Cardiac muscle cell (in vitro differentiated cells and primary cell): ENCODE data around the gene CST7. TPM values are rescaled to one million over a fixed set of nuclear protein-coding genes. Genes with fewer than 3 reads are reported as not detected.

Source experiments
- DNase-seq, 2 donors: peaks; one replicate each; pipeline versions ENCODE4 v3.0.0 to v3.0.0-alpha.2; 2010 to 2017; ENCODE audit warnings: low read depth in 1 of 2, low spot score in 1 of 2
- H3K27ac ChIP-seq: fragments of 200-600 bp; sonication (generic); 2 replicates; pipeline ENCODE4 v1.5.1; 2016
- H3K27me3 ChIP-seq: fragments of 200-600 bp; sonication (generic); 2 replicates; pipeline ENCODE4 v1.6.0; 2016; ENCODE audit warnings: control low read depth
- H3K36me3 ChIP-seq: fragments of 200-600 bp; sonication (generic); 2 replicates; pipeline ENCODE4 v1.5.1; 2016; ENCODE audit warnings: control low read depth
- H3K4me1 ChIP-seq: fragments of 200-600 bp; sonication (generic); 2 replicates; pipeline ENCODE4 v1.8.1; 2017; ENCODE audit warnings: low read depth, mild to moderate bottlenecking, mixed run types
- H3K4me3 ChIP-seq: fragments of 200-600 bp; sonication (generic); 2 replicates; pipeline ENCODE4 v1.5.1; 2016; ENCODE audit warnings: mild to moderate bottlenecking
- H3K9me3 ChIP-seq: fragments of 200-600 bp; sonication (generic); 2 replicates; pipeline ENCODE4 v1.5.1; 2017; ENCODE audit warnings: low read depth, mild to moderate bottlenecking, control low read depth
- polyA plus RNA-seq: library from polyadenylated mRNA; unstranded; fragments of >200 nt; fragmentation: Nextera tagmentation; extraction: Ambion mirVana; gene quantifications from 2 replicates; pipeline ENCODE4 v1.2.1, GENCODE V29; 2016
- total RNA-seq: library from RNA; depleted of rRNA; stranded (reverse); fragments of >200 nt; gene quantifications from 2 replicates; pipeline ENCODE4 v1.2.3, GENCODE V29; 2016
- TF ChIP-seq, protein P1 (sequence below): IDR thresholded peaks from 2 replicates; pipeline ENCODE4 v1.5.1; 2012; ENCODE audit warnings: low read depth, mild to moderate bottlenecking, low read length

The CST7 gene
- total and polyA plus RNA-seq, 2 experiments from 2014 or later: 0.20 TPM; not detected in 1

DNA sequence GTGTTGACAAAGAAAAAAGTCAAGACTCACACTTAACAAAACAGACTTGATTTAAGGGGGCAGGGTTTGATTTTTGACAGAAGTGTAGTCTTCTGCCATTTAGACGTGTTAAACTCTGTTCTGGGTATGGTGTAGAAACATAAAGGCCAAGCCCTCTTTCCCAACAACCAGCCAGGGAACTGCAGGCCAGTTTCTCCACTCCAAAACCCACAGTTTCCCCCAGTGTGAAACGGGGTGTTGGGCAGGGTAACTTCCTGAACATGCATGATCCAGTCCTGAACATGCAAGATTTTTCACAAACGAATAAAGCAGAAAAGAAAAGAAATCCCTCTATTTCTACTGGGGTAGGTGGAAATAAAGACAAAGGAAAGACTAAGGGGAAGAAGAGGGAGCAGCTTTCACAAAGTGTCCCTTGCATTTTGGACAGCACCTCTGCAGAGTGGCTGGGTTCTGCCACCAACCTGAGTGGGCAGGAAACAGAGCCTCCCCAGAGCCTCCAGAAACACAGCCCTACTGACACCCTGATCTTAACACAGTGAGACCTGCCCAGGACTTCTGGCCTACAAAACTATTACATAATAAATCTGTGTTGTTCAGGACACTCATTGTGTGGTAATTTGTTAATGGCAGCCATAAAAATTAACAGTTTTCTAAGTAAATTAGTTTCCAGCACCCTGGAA is 36.0 kb downstream of the CST7 start:
- TF ChIP-seq, protein P1, sequence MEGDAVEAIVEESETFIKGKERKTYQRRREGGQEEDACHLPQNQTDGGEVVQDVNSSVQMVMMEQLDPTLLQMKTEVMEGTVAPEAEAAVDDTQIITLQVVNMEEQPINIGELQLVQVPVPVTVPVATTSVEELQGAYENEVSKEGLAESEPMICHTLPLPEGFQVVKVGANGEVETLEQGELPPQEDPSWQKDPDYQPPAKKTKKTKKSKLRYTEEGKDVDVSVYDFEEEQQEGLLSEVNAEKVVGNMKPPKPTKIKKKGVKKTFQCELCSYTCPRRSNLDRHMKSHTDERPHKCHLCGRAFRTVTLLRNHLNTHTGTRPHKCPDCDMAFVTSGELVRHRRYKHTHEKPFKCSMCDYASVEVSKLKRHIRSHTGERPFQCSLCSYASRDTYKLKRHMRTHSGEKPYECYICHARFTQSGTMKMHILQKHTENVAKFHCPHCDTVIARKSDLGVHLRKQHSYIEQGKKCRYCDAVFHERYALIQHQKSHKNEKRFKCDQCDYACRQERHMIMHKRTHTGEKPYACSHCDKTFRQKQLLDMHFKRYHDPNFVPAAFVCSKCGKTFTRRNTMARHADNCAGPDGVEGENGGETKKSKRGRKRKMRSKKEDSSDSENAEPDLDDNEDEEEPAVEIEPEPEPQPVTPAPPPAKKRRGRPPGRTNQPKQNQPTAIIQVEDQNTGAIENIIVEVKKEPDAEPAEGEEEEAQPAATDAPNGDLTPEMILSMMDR: no peak
- H3K9me3 ChIP-seq: no peaks in the 10 kb centered on the region
- no peaks in the 10 kb centered on the region for H3K4me1 ChIP-seq
- H3K27me3 ChIP-seq: no peaks in the 10 kb centered on the region
- no peak for DNase-seq
- H3K36me3 ChIP-seq: no peaks in the 10 kb centered on the region
- no peak overlapping the region for H3K4me3 ChIP-seq
- H3K27ac ChIP-seq: no peak overlapping the region

DNA sequence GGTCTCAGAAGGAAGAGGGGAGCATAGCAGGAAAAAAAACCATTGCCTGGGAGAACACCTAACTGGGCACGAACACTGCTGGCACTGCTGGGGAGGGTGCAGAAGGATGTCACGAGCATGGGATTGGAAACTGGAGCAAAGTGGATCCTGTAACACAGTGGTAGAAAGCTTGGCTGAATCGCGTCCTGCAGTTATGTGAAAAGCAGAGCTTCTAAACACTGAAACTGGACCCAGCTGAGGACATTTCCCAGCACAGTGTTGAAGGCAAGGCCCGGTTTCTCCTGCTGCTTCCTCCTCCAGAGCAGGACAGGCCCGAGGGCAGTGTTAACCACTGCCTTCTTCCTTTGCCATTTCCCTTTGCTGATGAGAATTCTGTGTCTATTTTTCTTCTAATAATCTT is 36.7 kb downstream of the CST7 start:
- H3K4me1 ChIP-seq: no peaks in the 10 kb centered on the region
- no peak overlapping the region for H3K4me3 ChIP-seq
- H3K27ac ChIP-seq: no peak overlapping the region
- H3K36me3 ChIP-seq: no peaks in the 10 kb centered on the region
- no peak for DNase-seq
- H3K9me3 ChIP-seq: no peaks in the 10 kb centered on the region
- no peaks in the 10 kb centered on the region for H3K27me3 ChIP-seq
- TF ChIP-seq, protein P1: no peak

DNA sequence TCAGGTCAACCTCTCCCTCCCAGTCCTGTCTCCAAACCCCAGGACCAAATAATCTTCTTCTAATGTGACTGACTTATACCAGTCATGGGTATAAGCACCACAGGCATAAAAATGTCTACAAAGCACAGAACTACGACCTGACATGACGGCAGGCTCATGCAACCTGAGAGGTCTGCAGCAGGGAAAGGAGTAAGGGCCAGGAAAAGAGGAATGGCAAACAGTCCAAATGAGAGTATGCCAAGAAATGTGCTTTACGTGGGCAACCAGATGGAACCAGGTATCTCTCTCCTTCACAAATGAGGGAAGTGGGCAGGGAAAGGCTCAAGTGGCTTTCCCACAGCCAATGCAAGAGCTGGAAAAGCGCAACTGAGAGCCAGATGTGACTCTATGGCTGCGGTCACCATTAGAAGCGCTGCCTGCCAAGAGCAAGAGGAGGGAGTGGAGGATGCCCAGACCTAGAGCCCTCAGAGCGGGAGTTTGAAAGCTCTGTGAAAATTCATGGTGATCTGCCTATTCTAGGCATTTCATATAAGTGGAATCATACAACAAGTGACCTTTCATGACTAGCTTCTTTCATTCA is 37.5 kb downstream of the CST7 start:
- Histone ChIP-seq H3K4me1 (peaks cover under 1% of the 10 kb centered on the region), H3K27me3 (no peaks in the 10 kb centered on the region), H3K4me3 (no peak overlapping the region), H3K9me3 (no peaks in the 10 kb centered on the region), H3K36me3 (no peaks in the 10 kb centered on the region), H3K27ac (no peak overlapping the region)
- DNase-seq: no peak
- TF ChIP-seq, protein P1: no peak

DNA sequence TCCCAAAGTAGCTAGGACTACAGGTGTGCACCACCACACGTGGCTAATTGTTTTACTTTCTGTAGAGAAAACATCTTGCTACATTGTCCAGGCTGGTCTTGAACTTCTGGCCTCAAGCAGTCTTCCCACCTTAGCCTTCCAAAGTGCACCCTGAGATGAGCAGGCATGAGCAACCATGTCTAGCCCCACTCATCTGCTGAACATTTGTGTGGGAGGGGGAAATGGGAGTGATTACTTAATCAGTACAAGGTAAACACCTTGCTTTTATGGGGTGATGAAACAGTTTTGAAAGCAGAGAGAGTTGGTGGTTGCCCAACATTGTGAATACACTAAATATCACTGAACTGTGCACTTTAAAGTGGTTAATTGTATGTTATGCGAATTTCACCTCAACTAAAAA is 38.2 kb downstream of the CST7 start:
- Histone ChIP-seq H3K4me1 (peaks cover 4% of the 10 kb centered on the region), H3K9me3 (no peaks in the 10 kb centered on the region), H3K4me3 (no peak overlapping the region), H3K36me3 (no peaks in the 10 kb centered on the region), H3K27ac (no peak overlapping the region), H3K27me3 (no peaks in the 10 kb centered on the region)
- no peak for DNase-seq
- TF ChIP-seq, protein P1: no peak

DNA sequence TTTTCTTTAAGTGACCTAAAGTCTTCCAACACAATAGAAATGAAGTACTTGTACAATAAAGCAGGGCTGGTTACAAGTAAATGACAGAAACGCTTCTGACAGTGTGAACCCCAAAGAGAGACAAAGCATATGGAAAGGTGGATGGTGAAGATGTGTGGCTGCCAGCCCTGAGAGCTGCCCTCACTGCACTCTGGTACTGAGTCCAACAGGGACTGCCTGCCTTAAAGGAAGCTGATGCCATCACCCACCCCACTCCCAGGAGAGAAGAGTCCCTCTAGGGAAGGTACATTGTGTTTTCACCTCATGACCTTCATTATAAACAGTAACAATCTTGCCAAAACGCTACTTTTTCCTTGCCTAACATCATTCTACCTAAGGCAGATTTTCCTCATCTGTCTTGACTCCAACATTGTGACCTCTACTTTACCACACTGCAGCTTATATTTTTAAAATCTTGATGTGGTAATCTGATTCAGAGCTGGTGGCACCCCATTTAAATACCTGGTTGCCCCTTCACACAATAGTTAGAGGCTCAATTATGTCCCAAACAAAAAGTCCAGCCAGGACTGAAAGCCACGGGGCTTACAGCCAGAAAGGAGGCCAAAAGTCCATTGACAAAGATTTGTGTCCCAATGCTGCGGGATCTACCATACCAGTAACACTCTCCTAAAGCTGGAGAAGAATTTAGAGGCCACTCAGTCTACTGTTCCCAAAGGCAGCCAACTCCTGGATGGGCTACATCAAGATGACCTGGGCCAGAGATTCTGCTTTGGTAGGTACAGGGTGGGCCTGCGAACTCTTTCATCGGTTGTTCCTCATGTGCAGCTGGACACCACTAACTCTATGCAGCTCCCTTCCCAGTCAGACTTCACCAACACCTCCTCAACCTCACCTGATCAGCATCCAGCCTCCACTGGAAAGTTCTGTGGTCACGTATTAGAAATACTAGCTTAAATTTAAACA is 39.1 kb downstream of the CST7 start:
- no peak for DNase-seq

More for the DNA sequence above, 39.1 kb downstream of the CST7 start:
- H3K27me3 ChIP-seq: no peaks in the 10 kb centered on the region
- H3K9me3 ChIP-seq: no peaks in the 10 kb centered on the region
- TF ChIP-seq, protein P1: no peak
- no peak overlapping the region for H3K4me3 ChIP-seq
- H3K4me1 ChIP-seq: peaks cover 6% of the 10 kb centered on the region
- no peaks in the 10 kb centered on the region for H3K36me3 ChIP-seq
- H3K27ac ChIP-seq: no peak overlapping the region
